K562 (cell line): ENCODE measurements around the gene KIFC3. TPM values are rescaled to one million over a fixed set of nuclear protein-coding genes. Genes with fewer than 3 reads are reported as not detected.
A peak's percentile ranks its signal among the peaks of the same experiment; 100 is the strongest.

ENCODE experiments used
- ARID1B ChIP-seq: fragments of 450-650 bp; IDR thresholded peaks from 2 replicates; pipeline ENCODE4 v1.6.1; 2016; ENCODE audit warnings: antibody characterized with exemption, mild to moderate bottlenecking, inconsistent platforms
- CBX8 ChIP-seq: fragments of 200-600 bp; sonication (generic); IDR thresholded peaks from 2 replicates; pipeline ENCODE4 v1.6.1; 2012; ENCODE audit warnings: borderline replicate concordance, mixed run types, low read depth, mild to moderate bottlenecking, moderate library complexity, mixed read lengths, low read length, control low read depth, inconsistent platforms; ENCODE audit not compliant: poor library complexity, severe bottlenecking; ENCODE audit errors: extremely low read depth
- CHCHD3 ChIP-seq: fragments of 250-450 bp; sonication (Bioruptor Pico); IDR thresholded peaks from 2 replicates; pipeline ENCODE4 v2.1.2; 2022; ENCODE audit warnings: mild to moderate bottlenecking
- HDAC3 ChIP-seq: fragments of 450-650 bp; IDR thresholded peaks from 2 replicates; pipeline ENCODE4 v1.6.1; 2018; ENCODE audit warnings: borderline replicate concordance, mild to moderate bottlenecking, moderate library complexity; ENCODE audit not compliant: partially characterized antibody
- ID3 ChIP-seq, 2 experiments: fragments of 250-450 bp in 1 of 2; fragments of 450-650 bp in 1 of 2; sonication (Bioruptor Pico) in 1 of 2; IDR thresholded peaks; 2 replicates each; pipeline versions ENCODE4 v1.6.1 to v1.8.0; 2016 to 2021; ENCODE audit warnings: mild to moderate bottlenecking in 2 of 2, moderate library complexity in 2 of 2, missing compliant biosample characterization in 1 of 2, missing genetic modification characterization in 1 of 2
- KHSRP ChIP-seq: fragments of 450-650 bp; IDR thresholded peaks from 2 replicates; pipeline ENCODE4 v1.6.1; 2017
- MIER1 ChIP-seq: fragments of 450-650 bp; IDR thresholded peaks from 2 replicates; pipeline ENCODE4 v1.6.1; 2016; ENCODE audit warnings: antibody characterized with exemption, mild to moderate bottlenecking, low read depth
- MITF ChIP-seq: IDR thresholded peaks from 2 replicates; pipeline ENCODE4 v1.6.1; 2014; ENCODE audit warnings: antibody characterized with exemption
- NR2C1 ChIP-seq, 2 experiments: fragments of 450-650 bp; IDR thresholded peaks; 2 replicates each; pipeline ENCODE4 v1.6.1; 2017; ENCODE audit warnings: mild to moderate bottlenecking in 2 of 2, antibody characterized with exemption in 1 of 2, inconsistent platforms in 1 of 2, missing compliant biosample characterization in 1 of 2, missing genetic modification characterization in 1 of 2
- RBM25 ChIP-seq: fragments of 200-400 bp; formaldehyde crosslinking; IDR thresholded peaks from 2 replicates; pipeline ENCODE4 v1.6.1; 2018; ENCODE audit warnings: low read length, low read depth, moderate library complexity; ENCODE audit not compliant: severe bottlenecking
- RFX1 ChIP-seq: fragments of 450-650 bp; IDR thresholded peaks from 2 replicates; pipeline ENCODE4 v1.6.1; 2016; ENCODE audit warnings: mild to moderate bottlenecking, moderate library complexity
- SIX5 ChIP-seq, 2 experiments: IDR thresholded peaks; 2 replicates each; pipeline ENCODE4 v1.6.1; 2011; ENCODE audit warnings: low read length in 2 of 2, borderline replicate concordance in 1 of 2, low read depth in 1 of 2, mild to moderate bottlenecking in 1 of 2, moderate library complexity in 1 of 2; ENCODE audit not compliant: insufficient read depth in 1 of 2
- TBL1XR1 ChIP-seq, 2 experiments: IDR thresholded peaks; 2 replicates each; pipeline ENCODE4 v1.6.1; 2012; ENCODE audit warnings: improper control_type of control experiment in 2 of 2, low read length in 2 of 2, mild to moderate bottlenecking in 1 of 2
- ZBED1 ChIP-seq: IDR thresholded peaks from 2 replicates; pipeline ENCODE4 v1.6.1; 2014
- ZBTB5 ChIP-seq: fragments of 450-650 bp; IDR thresholded peaks from 2 replicates; pipeline ENCODE4 v1.6.1; 2017; ENCODE audit warnings: antibody characterized with exemption
- ZNF124 ChIP-seq: sonication (generic); formaldehyde crosslinking; IDR thresholded peaks from 2 replicates; pipeline ENCODE4 v1.8.1; 2022; ENCODE audit warnings: missing genetic modification reagents
- ZNF347 ChIP-seq: fragments of 450-650 bp; formaldehyde crosslinking; IDR thresholded peaks from 2 replicates; pipeline ENCODE4 v1.4.0; 2020; ENCODE audit warnings: low read depth, mild to moderate bottlenecking, moderate library complexity
- ZNF445 ChIP-seq: fragments of 250-450 bp; sonication (Bioruptor Pico); IDR thresholded peaks from 2 replicates; pipeline ENCODE4 v1.4.0; 2020; ENCODE audit warnings: low read depth, mild to moderate bottlenecking, moderate library complexity
- ZNF766 ChIP-seq: fragments of 200-800 bp; sonication (Bioruptor generic); conservative IDR thresholded peaks from 2 replicates; pipeline ENCODE4 v1.6.1; 2016; ENCODE audit warnings: missing genetic modification characterization, missing compliant biosample characterization
- polyA plus RNA-seq, 8 experiments: library from polyadenylated mRNA; depleted of rRNA in 4 of 8; stranded (reverse) in 5 of 8; unstranded in 3 of 8; fragments of >200 nt; fragmentation: Nextera tagmentation in 2 of 8; fragmentation: Illumina TruSeq in 1 of 8; extraction: Ambion mirVana in 2 of 8; extraction: Trizol in 1 of 8; gene quantifications; 2 replicates each; pipeline versions ENCODE4 v1.2.1 to v1.2.3, GENCODE V29; 2011 to 2014; ENCODE audit warnings: inconsistent platforms in 1 of 8, missing spikeins in 1 of 8
- total RNA-seq, 7 experiments: library from RNA; depleted of rRNA in 6 of 7; stranded (reverse); fragments of >200 nt in 6 of 7; fragmentation: Illumina TruSeq in 2 of 7; extraction: Trizol in 2 of 7; gene quantifications; 2 replicates each; pipeline versions ENCODE4 v1.2.1 to v1.2.3, GENCODE V29; 2011 to 2021; ENCODE audit warnings: low replicate concordance in 1 of 7
- TF ChIP-seq, protein P1 (sequence below): fragments of 450-650 bp; IDR thresholded peaks from 2 replicates; pipeline ENCODE4 v1.6.1; 2014; ENCODE audit warnings: low read depth, mild to moderate bottlenecking, moderate library complexity, borderline replicate concordance

Gene KIFC3
- total and polyA plus RNA-seq, 9 of the 15 experiments (the other 6 are each of a cell fraction or from before 2014, with no cell fraction given) = 0.23 to 105 (median 26.2) TPM

- peak; percentile 70 for TF ChIP-seq RBM25
- TF ChIP-seq RFX1 = no peak
- TF ChIP-seq CHCHD3 (CRISPR knock-in tag) = no peak
- TF ChIP-seq SIX5 (IDR thresholded peaks at IDR 0.05; ENCODE audit: borderline replicate concordance in 1 of 2, insufficient read depth in 1 of 2, low read depth in 1 of 2, low read length in 2 of 2) = no peak
- no peak for TF ChIP-seq MIER1
- no peak for TF ChIP-seq ZBED1
- peak; percentile 33; the same call in 1 of the 2 replicates for TF ChIP-seq ZNF766
- TF ChIP-seq, protein P1, sequence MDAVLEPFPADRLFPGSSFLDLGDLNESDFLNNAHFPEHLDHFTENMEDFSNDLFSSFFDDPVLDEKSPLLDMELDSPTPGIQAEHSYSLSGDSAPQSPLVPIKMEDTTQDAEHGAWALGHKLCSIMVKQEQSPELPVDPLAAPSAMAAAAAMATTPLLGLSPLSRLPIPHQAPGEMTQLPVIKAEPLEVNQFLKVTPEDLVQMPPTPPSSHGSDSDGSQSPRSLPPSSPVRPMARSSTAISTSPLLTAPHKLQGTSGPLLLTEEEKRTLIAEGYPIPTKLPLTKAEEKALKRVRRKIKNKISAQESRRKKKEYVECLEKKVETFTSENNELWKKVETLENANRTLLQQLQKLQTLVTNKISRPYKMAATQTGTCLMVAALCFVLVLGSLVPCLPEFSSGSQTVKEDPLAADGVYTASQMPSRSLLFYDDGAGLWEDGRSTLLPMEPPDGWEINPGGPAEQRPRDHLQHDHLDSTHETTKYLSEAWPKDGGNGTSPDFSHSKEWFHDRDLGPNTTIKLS = no peak
- no peak for TF ChIP-seq ZNF347
- TF ChIP-seq TBL1XR1 (IDR thresholded peaks at IDR 0.05; ENCODE audit: low read length in 2 of 2) = peak in 1 of 2 experiments; percentile 44; a peak in 1 of 4 replicates
- no peak for TF ChIP-seq ZNF124 (CRISPR knock-in tag)
- no peak for TF ChIP-seq ZNF445 (CRISPR knock-in tag)
- TF ChIP-seq CBX8 = no peak
- no peak for TF ChIP-seq ZBTB5
- no peak for TF ChIP-seq ID3 (CRISPR knock-in tag; IDR thresholded peaks at IDR 0.05)
- TF ChIP-seq ID3 (tag; IDR thresholded peaks at IDR 0.05) = peak; percentile 68; the same call in 1 of the 2 replicates
- TF ChIP-seq KHSRP = no peak
- peak; percentile 92 for TF ChIP-seq ARID1B
- TF ChIP-seq NR2C1 (IDR thresholded peaks at IDR 0.05) = no peak
- no peak for TF ChIP-seq NR2C1 (tag; IDR thresholded peaks at IDR 0.05)
- TF ChIP-seq MITF = no peak
- TF ChIP-seq HDAC3 = no peak
Measured at GRCh38 chr16:57800200-57801097, 1.8 kb downstream of the KIFC3 start (continued).
